HG03280 (cell line): ENCODE measurements around the gene PTH2R.
"Not testable (repeated sequence)": the region's sequence is repeated elsewhere in the genome, so short reads cannot be mapped to it uniquely, and the experiment has no call there.

Experiments
- ATAC-seq: cut with Tn5 transposase; IDR thresholded peaks from one replicate; pipeline ENCODE4 v1.9.1; 2021; ENCODE audit warnings: mild to moderate bottlenecking, moderate library complexity; ENCODE audit not compliant: unreplicated experiment

Gene PTH2R

GRCh38 chr2:208406474-208407451 lies at the start of gene PTH2R:
Gene PTH2R, plus strand, starts transcription at chr2:208406792. Its CDS starts 252 bp downstream, at chr2:208407044.
- no peak for ATAC-seq

DNA sequence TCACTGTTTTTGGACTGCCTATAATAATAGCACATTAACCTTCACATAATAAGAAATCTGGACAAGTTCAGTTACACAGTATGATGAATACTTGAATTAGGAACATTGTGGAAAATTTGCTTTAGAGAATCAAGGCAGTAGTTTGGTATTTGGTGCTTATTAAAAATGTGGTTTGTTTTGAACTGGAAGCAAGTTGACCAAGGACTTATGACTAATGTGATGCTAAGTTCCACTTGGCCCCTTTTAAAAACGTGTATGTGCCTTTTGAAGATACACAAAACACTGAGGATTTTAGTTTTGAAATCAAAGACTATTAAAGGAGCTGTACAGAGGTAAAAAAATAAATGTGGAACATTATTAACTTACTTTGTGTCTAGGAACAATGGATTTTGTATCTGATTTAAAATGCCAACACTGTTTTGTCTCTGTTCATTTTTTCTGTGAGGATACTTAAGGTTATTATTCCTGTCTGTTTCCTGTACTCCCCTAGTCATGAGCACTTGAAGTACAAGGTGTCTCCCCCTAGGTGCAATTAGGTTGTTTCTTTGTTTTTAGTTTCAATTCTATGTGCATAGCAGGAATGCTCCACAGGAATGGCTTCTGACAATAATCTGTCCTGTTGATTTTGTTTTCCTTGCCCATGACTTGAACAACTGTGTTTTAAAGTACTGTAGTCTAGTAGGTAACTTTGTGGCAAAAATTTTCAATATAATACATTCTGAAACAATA lies 49.6 kb upstream of the PTH2R start:
- no peak for ATAC-seq

- ATAC-seq, result no peak
Observed at GRCh38 chr2:208358758-208359631, 47.6 kb upstream of the PTH2R start.

- no peak for ATAC-seq
Observed at GRCh38 chr2:208359632-208359986, 47.0 kb upstream of the PTH2R start.

GRCh38 chr2:208360259-208361076 lies 46.1 kb upstream of the PTH2R start:
- ATAC-seq, result no peak

DNA sequence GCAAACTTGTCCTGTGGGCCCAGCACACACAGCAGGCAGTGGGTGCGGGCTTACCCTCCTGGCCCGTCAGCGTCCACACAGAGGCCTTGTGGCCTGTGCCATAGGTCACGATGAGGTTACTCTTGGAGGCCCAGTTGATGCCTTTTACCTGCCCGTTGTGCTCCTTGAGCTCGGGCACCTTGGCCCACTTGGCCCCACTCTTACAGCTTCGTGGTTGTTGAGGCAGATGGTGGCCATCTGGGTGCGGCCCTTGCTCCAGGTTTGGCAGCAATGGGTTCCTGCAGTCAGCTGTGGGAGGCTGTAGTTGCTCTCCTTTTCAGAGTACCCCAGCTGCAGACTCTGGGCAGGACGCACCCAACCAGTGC lies 45.5 kb upstream of the PTH2R start:
- no peak for ATAC-seq

GRCh38 chr2:208363485-208363884 lies 43.1 kb upstream of the PTH2R start:
- ATAC-seq, result no peak

DNA sequence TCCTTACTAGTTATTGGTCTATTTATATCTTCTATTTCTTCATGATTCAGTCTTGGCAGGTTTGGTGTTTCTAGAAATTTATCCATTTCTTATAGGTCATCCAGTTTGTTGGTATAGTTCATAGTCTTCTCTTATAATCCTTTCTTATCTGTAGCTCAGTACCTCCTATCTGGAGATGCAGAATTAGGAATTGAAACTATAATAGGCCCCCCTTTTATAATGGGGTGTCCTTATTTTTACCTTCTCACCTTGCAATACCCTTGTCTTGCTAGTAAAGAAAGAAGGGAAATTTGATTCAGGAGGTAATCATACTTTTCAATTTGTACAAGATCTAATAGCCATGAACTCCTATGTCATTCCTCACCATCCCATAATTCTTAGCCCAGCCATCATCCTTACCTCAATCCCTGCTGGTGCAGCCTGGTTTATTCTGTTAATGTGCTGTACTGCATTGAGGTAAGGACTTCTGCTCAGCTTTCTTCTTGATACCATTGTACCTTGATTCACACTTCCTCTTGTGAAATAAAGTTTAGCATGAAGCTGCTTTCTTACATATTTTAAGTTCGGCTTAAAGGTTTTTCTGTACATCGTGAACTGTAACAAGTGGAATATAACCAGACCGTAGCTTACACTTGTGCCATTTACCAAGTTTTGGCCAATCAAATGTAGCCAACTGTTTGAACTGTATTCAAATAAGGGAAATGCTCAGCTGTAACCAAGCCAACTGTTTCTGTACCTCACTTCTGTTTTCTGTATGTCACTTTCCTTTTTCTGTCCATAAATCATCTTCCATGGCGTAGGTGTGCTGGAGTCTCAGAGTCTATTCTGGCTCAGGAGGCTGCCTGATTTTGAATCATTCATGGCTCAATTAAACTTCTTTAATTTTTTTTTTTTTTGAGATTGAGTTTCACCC lies 40.1 kb upstream of the PTH2R start:
- ATAC-seq, result peak; percentile 68

DNA sequence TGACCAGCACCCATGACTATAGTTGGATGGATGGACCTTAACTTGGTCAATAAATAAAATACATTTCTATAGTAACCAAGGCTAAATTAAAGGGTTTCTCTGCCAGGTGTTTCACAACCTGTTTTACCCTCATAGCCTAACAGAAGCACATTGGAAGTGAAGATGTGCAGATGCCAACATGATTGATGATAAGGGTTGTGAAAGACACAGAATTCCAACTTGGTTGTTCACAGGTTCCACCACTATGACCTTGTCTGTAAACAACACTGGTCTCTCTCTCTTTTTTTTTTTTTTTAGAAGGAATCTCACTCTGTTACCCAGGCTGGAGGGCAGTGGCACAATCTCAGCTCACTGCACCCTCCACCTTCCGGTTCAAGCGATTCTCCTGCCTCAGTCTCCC lies 37.5 kb upstream of the PTH2R start:
- ATAC-seq, result no peak

DNA sequence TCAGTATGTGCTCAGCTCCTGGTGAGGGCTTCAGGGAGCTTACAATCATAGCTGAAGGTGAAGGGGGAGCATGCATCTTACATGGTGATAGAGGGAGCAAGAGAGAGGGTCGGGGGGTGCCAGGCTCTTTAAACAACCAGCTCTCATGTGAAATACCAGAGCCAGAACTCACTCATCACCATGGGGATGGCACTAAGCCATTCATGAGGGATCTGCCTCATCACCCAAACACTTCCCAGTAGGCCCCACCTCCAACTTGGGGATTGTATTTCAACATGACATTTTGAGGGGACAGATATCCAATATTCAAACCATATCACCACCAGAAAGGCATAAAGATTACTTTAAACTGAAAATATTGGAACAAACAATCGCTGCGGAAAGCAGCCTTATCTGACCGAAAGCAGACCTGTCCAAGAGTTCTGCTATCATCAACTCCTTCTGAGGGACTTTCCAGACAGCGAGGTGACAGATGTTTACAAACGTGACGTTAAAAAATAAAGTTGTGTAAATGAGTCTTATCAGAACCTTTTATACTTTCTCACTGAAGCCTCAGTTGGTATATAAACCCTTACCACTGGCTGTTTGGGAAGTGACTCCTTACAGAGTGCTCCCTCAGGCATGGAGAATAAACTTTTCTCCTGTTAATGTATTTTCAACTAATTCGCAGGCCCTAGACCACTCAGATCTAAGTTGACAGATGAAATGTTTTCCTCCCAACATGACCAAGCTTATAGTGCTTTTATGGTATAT lies 35.5 kb upstream of the PTH2R start:
- ATAC-seq, result no peak

- ATAC-seq, result no peak
Observed at GRCh38 chr2:208371634-208371935, 35.0 kb upstream of the PTH2R start.

DNA sequence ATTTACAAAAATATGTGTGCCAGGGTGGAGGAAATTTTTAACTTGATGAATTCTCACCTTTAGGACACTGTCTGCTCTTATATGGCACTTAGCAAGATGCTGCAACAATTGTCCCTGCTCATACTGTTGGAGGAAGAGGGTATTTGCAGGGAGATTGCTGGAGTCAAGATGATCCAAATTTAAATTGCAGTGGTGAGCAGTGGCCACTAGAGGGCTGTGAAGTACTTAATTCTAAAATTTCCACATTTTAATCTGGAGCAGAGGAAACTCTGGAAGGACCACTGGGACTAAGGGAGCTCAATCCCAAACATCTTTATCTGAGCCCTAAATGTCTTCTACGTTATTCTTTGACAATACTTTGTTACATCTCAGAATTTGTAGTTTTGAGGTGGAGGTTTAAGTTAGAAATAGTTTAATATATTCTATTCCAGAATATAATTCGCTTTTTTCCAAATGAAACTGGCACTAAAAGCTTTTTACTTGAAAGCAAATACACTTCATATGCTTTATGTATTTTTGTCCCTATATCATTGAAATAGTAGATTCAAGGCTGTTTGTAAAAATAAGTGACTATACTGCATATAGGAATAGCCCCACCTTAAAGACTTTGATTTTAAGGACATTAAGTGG lies 33.0 kb upstream of the PTH2R start:
- peak; percentile 51 for ATAC-seq

- ATAC-seq, result no peak
Observed at GRCh38 chr2:208375491-208376068, 31.0 kb upstream of the PTH2R start.

- ATAC-seq, result not testable (repeated sequence)
Observed at GRCh38 chr2:208377344-208377860, 29.2 kb upstream of the PTH2R start.

DNA sequence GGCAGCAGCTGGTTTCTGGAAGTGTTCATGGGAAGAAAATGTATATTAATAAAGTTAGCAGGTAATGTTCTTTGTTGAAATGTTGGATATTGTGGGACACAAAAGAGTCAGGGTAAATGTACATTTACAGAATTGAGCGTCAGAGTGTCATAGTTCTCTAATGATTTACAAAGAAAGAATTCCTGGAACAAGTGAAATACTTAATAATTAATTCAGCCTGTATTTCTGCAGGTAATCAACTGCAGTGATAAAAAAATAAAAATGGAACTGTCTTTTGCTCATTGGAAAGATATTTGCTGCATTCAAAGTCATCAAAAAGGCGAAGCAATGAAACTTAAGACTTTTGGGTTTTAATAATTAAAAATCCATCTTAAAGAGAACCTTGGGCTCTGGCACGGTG lies 27.4 kb upstream of the PTH2R start:
- ATAC-seq, result no peak

- ATAC-seq, result no peak
Observed at GRCh38 chr2:208384637-208385036, 22.0 kb upstream of the PTH2R start.

DNA sequence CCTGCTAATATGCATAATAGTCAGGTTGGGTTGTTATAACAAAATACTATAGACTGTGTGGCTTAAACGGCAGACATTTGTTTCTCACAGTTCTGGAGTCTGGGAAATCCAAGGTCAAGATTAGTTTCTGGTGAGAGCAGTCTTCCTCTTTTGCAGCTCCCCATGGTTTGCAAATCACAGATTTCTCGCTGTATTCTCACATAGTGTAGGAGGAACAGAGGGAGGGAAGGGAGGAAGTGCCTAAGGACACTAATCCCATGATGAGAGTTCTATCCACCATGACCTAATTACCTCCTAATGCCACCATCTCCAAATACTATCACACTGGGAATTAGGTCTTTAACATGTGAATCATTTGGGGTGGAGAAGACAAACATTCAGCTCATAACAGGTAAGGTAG lies 20.1 kb upstream of the PTH2R start:
- ATAC-seq, result no peak

DNA sequence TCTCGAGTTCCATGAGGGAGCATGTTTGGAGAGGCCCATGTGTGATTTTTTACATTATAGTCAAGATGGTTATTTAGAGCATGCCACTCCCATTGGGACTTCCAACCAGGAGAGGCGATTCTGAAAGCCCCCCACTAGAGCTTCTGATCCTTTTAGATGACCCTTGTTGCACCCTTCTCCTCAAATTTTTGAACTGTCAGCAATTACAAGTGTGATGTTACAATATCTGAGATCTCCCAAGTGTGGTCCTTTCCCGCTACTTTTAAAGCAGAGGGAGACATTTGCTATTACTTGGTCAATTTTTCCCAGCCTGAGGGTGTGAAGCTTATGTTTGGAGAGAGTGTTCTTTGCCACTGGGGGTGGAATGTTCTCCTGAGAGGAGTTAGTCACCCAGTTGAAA lies 16.7 kb upstream of the PTH2R start:
- ATAC-seq, result no peak
